Natural killer cell (primary cell): ENCODE measurements around the gene UBA6. TPM values are rescaled to one million over a fixed set of nuclear protein-coding genes. Genes with fewer than 3 reads are reported as not detected.

ENCODE experiments used
- ATAC-seq, 3 donors: fragments of 150-1000 bp in 2 of 3; fragments of 200-7000 bp in 1 of 3; cut with Tn5 transposase; 1 replicate in 1 of 3; 2 replicates in 2 of 3; pipeline ENCODE4 v1.10.0; 2021; ENCODE audit warnings: mild to moderate bottlenecking in 2 of 3, moderate library complexity in 2 of 3
- DNase-seq, 2 donors: peaks; one replicate each; pipeline versions ENCODE4 v3.0.0 to v3.0.0-alpha.2; 2013 to 2021; ENCODE audit warnings: mixed read lengths in 1 of 2
- H3K27ac ChIP-seq: one replicate; pipeline ENCODE4 v1.5.1; 2013; ENCODE audit warnings: mild to moderate bottlenecking, low read length
- H3K27me3 ChIP-seq: one replicate; pipeline ENCODE4 v1.6.1; 2013; ENCODE audit warnings: low read length; ENCODE audit not compliant: control insufficient read depth, insufficient read depth
- H3K36me3 ChIP-seq: one replicate; pipeline ENCODE4 v1.6.1; 2013; ENCODE audit warnings: low read length; ENCODE audit not compliant: control insufficient read depth, insufficient read depth
- H3K4me1 ChIP-seq: one replicate; pipeline ENCODE4 v1.6.1; 2013; ENCODE audit warnings: low read length; ENCODE audit not compliant: control insufficient read depth, insufficient read depth
- H3K4me3 ChIP-seq: one replicate; pipeline ENCODE4 v1.5.1; 2013; ENCODE audit warnings: low read length
- H3K9me3 ChIP-seq: one replicate; pipeline ENCODE4 v1.6.1; 2013; ENCODE audit warnings: low read length; ENCODE audit not compliant: control insufficient read depth, insufficient read depth
- H3K27ac Mint-ChIP-seq, 2 donors: one replicate each; pipeline ENCODE4 v1.8.0; 2022; ENCODE audit warnings: mild to moderate bottlenecking in 2 of 2, mixed read lengths in 2 of 2, moderate library complexity in 1 of 2
- H3K27me3 Mint-ChIP-seq, 2 donors: one replicate each; pipeline ENCODE4 v1.8.0; 2022; ENCODE audit warnings: low read depth in 2 of 2, mixed read lengths in 2 of 2
- H3K36me3 Mint-ChIP-seq: one replicate; pipeline ENCODE4 v1.8.0; 2022; ENCODE audit warnings: mixed read lengths
- H3K4me1 Mint-ChIP-seq, 2 donors: one replicate each; pipeline ENCODE4 v1.8.0; 2022; ENCODE audit warnings: mixed read lengths in 2 of 2
- H3K4me3 Mint-ChIP-seq: one replicate; pipeline ENCODE4 v1.8.0; 2022; ENCODE audit warnings: mild to moderate bottlenecking, moderate library complexity, mixed read lengths
- H3K9me3 Mint-ChIP-seq, 2 donors: one replicate each; pipeline ENCODE4 v1.8.0; 2022; ENCODE audit warnings: mixed read lengths in 2 of 2
- CTCF ChIP-seq: fragments of 200-600 bp; IDR thresholded peaks from one replicate; pipeline ENCODE4 v1.8.0; 2022; ENCODE audit warnings: antibody characterized with exemption
- WGBS: methylation state at CpG from one replicate; pipeline ENCODE4 v1.1.7; 2013; ENCODE audit warnings: missing lambda C conversion rate; ENCODE audit not compliant: insufficient coverage; 5-methylcytosine and 5-hydroxymethylcytosine counted together
- intact Hi-C: fragments of 100-400 bp; cut with micrococcal nuclease; formaldehyde crosslinking; loops from one replicate; pipeline ENCODE4 v1.14.2; 2022
- total RNA-seq, 4 donors: library from RNA; stranded (reverse); fragments of 120-200 nt in 1 of 4; gene quantifications; one replicate each; pipeline versions ENCODE4 v1.2.3 to v1.2.4, GENCODE V29; 2013 to 2022

UBA6 gene
- total RNA-seq, 3 donors from 2014 or later (not counting 1 experiment from before 2014, with no cell fraction given): 54.3 to 77.7 (median 55.3) TPM

- Mint-ChIP-seq H3K27ac (no peak overlapping the region), H3K4me1 (peaks cover 37 to 40% of the 10 kb centered on the region in 2 donors), H3K4me3 (no peak overlapping the region), H3K36me3 (peaks cover 19% of the 10 kb centered on the region), H3K9me3 (no peaks in the 10 kb centered on the region), H3K27me3 (no peaks in the 10 kb centered on the region)
- Histone ChIP-seq H3K36me3 (peaks cover 12% of the 10 kb centered on the region), H3K4me3 (no peak overlapping the region), H3K9me3 (no peaks in the 10 kb centered on the region), H3K27me3 (no peaks in the 10 kb centered on the region), H3K4me1 (peaks cover 5% of the 10 kb centered on the region), H3K27ac (no peak overlapping the region)
- no peak for DNase-seq
- ATAC-seq: no peak
- intact Hi-C loops: no loop called here
- TF ChIP-seq CTCF: no peak
- 100% methylated on average over 2 of the region's 3 CpGs for WGBS
These were observed 6.3 kb downstream of the UBA6 start for GRCh38 chr4:67694662-67695061.

GRCh38 chr4:67691328-67691727, 9.6 kb downstream of the UBA6 start:
- H3K36me3 Mint-ChIP-seq: peaks cover 22% of the 10 kb centered on the region
- Histone ChIP-seq H3K4me1 (no peaks in the 10 kb centered on the region), H3K27me3 (no peaks in the 10 kb centered on the region), H3K4me3 (no peak overlapping the region), H3K9me3 (no peaks in the 10 kb centered on the region), H3K27ac (no peak overlapping the region), H3K36me3 (peaks cover 18% of the 10 kb centered on the region)
- H3K27ac Mint-ChIP-seq: no peak overlapping the region
- DNase-seq (no peak), ATAC-seq (no peak)
- no peaks in the 10 kb centered on the region for H3K9me3 Mint-ChIP-seq
- intact Hi-C loops: no loop called here
- TF ChIP-seq CTCF: no peak
- H3K4me3 Mint-ChIP-seq: no peak overlapping the region
- no peaks in the 10 kb centered on the region for H3K27me3 Mint-ChIP-seq
- peaks cover 33 to 40% of the 10 kb centered on the region in 2 donors for H3K4me1 Mint-ChIP-seq

- Histone ChIP-seq H3K4me1 (no peaks in the 10 kb centered on the region), H3K9me3 (no peaks in the 10 kb centered on the region), H3K27ac (no peak overlapping the region), H3K27me3 (no peaks in the 10 kb centered on the region), H3K4me3 (no peak overlapping the region), H3K36me3 (peaks cover 17% of the 10 kb centered on the region)
- H3K4me3 Mint-ChIP-seq: no peak overlapping the region
- 97% methylated on average over 4 of the region's 4 CpGs for WGBS
- TF ChIP-seq CTCF: no peak
- no peaks in the 10 kb centered on the region for H3K9me3 Mint-ChIP-seq
- intact Hi-C loops: no loop called here
- H3K27me3 Mint-ChIP-seq: no peaks in the 10 kb centered on the region
- DNase-seq (no peak), ATAC-seq (no peak)
- H3K36me3 Mint-ChIP-seq: peaks cover 22% of the 10 kb centered on the region
- H3K4me1 Mint-ChIP-seq: peaks cover 36 to 54% of the 10 kb centered on the region in 2 donors
- H3K27ac Mint-ChIP-seq: peak overlapping the region in 1 of 2 donors; percentile 11
These were observed 13.3 kb downstream of the UBA6 start for GRCh38 chr4:67687636-67688035.

- WGBS: 95% methylated on average over 5 of the region's 5 CpGs
- Histone ChIP-seq H3K4me3 (no peak overlapping the region), H3K4me1 (no peaks in the 10 kb centered on the region), H3K36me3 (peaks cover 14% of the 10 kb centered on the region), H3K27me3 (no peaks in the 10 kb centered on the region), H3K9me3 (no peaks in the 10 kb centered on the region), H3K27ac (no peak overlapping the region)
- H3K27me3 Mint-ChIP-seq: no peaks in the 10 kb centered on the region
- intact Hi-C loops: no loop called here
- no peak overlapping the region for H3K4me3 Mint-ChIP-seq
- TF ChIP-seq CTCF: no peak
- H3K9me3 Mint-ChIP-seq: no peaks in the 10 kb centered on the region
- peaks cover 31 to 46% of the 10 kb centered on the region in 2 donors for H3K4me1 Mint-ChIP-seq
- DNase-seq (no peak), ATAC-seq (no peak)
- H3K27ac Mint-ChIP-seq: no peak overlapping the region
- H3K36me3 Mint-ChIP-seq: peaks cover 9% of the 10 kb centered on the region
These were observed 15.5 kb downstream of the UBA6 start for GRCh38 chr4:67685532-67685859.
